GM19463 (cell line): Measurements from ENCODE around the gene SLC49A4.

ENCODE experiments used
- ATAC-seq: cut with Tn5 transposase; IDR thresholded peaks from one replicate; pipeline ENCODE4 v1.9.1; 2021; ENCODE audit warnings: mild to moderate bottlenecking, moderate library complexity; ENCODE audit not compliant: unreplicated experiment

Gene SLC49A4

DNA sequence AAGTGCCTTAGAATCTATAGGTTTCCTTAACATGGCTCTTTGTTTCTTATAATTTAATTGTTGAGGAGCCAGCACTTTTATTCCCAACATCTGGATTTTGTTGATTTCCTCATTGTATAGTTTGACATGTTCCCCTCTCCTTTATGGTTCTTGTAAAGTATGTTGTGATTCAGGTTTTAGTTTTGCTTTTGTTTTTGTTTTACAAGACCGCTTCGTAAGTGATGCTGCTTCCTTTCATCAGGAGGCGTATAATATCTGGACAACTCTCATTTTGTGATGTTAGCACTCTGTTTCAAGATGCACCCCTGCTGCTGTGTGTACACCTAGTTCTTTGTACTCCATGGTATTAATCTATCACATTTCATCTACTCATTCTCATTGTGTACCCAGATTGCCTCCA, 48.7 kb downstream of the SLC49A4 start:
- no peak for ATAC-seq

DNA sequence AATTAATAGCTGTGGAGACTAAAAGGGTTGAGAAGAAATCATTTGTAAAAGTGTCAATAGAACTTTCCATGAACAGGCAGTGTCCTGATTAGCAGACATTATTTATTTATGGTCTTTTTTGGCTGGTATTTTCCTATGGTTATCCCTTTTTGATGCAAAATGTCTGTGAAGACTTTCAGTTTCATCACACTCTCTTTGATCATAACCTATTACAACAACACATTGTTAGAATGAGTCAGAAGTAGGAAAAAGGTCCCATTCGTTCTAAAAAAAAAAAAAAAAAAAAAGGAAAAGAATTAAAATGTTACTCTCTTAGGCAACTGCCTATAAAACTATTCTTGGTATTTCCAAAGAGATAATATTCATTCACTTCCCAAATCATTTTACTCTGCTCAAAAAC, 62.1 kb downstream of the SLC49A4 start:
- no peak for ATAC-seq

- no peak for ATAC-seq
Measured at GRCh38 chr3:122858373-122858772, 63.5 kb downstream of the SLC49A4 start.

GRCh38 chr3:122859021-122859805, 64.3 kb downstream of the SLC49A4 start:
- ATAC-seq = no peak

DNA sequence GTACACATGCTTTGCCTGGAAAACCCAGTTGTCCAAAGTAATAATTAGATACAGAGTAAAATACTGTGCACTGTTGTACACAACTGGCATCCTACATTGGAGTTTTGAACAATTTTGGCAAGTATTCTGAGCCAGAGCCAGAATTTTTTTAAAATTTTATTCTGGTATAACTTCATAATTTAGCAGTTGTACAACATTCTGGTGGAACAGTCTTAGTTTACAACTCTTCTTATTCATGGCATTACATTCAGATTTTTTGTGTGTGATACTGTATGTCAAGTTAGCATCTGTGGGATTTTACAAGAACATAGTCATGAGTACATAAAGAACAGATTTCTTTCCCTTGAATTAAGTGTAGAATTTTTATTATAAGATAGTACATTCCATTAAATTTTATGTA, 67.5 kb downstream of the SLC49A4 start:
- no peak for ATAC-seq

DNA sequence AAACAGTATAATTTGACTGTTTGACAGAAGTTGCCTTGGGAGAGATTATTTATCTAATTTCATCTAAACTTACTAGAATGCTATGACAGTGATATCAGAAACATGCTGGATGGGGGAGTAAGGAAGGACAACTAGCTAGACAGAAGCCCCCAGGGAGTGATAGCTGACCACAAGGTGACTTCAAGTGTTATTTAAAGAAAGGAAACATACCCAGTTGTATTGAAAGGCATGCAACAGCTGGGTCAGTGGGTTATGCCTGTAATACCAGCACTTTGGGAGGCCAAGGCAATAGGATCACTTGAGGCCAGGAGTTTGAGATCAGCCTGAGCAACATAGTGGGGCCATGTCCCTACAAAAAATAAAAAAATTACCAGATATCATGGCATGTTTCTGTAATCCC, 69.6 kb downstream of the SLC49A4 start:
- ATAC-seq = no peak

DNA sequence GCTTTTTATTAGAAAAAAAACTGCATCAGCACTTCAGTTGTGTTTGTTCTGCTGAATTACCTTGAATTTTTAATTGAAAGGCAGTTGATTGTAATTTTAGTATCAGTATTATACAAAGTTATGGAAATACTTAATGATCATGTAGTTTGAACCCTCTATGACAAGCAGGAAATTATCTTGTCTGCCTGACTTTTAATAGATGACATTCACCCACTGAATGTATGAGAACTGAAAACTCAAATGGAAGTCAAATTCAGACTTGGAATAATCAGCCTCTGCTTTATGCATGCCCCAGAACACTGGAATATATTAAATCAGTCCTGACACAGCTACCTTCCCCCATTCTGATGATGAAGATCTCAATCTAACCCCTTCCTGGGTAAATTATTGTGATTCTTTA, 73.5 kb downstream of the SLC49A4 start:
- ATAC-seq = no peak

- ATAC-seq = no peak
Measured at GRCh38 chr3:122873741-122874515, 79.1 kb downstream of the SLC49A4 start.

GRCh38 chr3:122875547-122876127, 80.8 kb downstream of the SLC49A4 start:
- ATAC-seq = no peak

- no peak for ATAC-seq
Measured at GRCh38 chr3:122880173-122880572, 85.3 kb downstream of the SLC49A4 start.

DNA sequence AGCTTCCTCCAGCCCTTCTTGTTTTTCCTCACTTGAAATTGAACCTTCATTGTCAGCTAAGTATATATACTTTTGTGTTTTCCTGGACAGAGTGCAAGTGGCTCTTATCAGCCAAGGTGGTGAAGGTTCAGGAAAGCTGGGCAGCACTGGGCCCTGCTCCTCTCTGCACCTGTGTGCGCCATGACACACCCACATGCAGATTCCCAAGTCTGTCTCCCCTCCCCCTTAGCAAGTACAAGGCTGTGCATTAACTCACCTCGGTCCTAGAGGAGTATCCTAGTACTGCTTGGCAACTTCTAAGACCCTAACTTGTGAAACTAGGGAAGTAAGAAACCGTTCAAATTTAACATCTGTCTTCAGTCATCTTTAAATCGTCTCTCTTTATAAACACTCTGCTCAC, 85.8 kb downstream of the SLC49A4 start:
- no peak for ATAC-seq

GRCh38 chr3:122882361-122882947, 87.6 kb downstream of the SLC49A4 start:
- no peak for ATAC-seq

DNA sequence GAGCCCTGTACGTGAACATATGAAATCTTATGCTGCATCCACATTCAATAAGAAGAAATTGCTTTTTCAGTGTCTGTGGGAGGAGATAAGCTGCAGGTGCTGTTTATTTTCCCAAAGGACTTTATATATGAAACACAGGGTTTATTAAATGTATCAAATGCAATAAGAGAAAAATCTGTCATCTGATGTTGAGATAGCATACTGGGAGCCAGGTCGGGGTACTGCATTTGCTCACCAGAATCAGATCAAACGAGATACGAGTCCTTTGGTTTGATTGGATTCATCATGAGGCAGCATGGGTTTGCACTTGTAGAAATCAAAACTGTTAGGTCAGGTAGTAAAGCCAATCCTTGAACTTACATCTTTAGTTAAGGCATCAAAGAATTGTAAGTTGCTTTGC, 91.4 kb downstream of the SLC49A4 start:
- ATAC-seq = no peak

DNA sequence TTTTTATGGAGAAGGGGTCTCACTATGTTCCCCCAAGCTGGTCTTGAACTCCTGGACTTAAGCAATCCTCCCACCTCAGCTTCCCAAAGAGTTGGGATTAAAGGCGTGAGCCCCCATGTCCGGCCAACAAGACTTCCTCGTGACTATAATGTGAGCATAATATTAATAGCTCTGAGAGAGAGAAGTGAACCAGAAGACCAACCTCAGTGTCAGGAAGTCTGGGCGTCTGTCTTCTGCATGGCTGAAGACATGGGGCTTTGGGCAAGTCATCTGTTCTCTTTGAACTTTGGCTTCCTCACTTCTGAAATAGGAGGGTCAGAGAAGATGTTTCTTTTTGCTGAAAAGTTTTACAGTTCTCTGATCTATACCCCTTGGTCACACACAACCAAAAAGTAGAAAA, 92.1 kb downstream of the SLC49A4 start:
- no peak for ATAC-seq

DNA sequence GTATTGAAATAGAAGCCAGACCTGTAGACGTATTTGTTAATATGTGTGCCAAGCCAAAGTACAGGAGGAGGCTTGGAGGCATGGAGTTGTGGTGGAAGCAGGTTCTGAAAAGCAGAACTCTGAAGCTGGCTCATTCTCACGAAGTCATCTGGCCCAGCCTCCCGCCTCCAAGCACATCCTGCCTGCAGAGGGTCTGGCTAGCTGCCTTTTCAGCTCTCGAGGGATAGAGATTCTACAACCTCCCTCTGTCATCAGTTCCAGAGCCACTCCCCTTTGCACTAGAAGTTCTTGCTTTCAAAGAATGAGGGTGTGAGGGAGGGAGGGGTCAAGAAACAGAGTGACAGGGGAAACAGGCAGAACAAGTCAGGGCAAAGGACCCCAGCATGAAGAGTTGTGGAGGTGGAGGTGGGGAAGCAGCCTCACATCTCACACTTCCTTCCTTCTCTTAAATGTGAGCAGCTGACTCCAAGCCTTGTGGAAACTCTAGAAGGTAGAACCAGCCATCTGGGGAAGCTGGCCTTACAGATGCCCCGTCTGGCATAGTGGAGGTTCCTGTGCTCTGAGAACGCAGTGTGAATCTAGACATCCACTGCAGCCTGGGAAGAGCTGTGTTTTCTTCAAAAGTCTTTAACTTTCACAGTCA, 95.3 kb downstream of the SLC49A4 start:
- ATAC-seq = peak; percentile 64

- no peak for ATAC-seq
Measured at GRCh38 chr3:122890720-122891220, 95.9 kb downstream of the SLC49A4 start.

DNA sequence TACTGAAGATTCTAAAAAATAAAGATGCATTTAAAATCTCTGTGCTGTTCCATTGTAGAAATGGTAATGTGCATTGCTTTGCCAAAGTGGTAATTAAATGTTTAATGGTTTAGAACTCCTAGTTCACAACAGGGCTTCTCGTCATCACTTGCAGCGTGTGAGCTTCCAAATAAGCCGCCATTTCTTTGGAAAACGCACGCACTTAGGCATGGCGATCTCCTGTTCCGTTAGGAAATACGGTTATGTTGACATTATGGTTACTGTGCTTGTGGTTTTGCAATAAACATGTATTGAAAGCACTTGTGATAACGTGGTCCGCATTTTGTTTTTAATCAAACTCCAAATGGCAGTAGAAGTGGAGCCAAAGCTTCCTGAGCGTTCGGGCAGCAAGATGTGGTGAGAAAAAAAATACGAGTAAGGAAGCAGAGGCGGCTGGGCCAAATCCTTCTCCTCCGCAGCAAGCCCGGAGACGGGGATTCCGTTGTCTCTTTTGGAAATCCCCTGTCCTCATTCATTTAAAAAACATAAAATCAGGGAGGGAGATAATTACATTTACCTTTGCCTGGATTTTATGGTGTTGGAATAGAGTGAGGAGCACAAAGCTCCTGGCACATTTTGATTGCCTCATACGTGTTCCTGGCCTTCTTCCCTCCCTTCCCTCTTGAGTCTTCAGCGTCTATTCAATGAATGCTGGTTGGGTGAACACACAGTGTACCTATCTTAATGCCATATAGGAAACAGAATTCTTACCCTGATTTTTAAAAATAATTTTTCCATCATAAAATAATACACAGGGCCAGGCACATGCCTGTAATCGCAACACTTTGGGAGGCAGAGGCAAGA, 97.5 kb downstream of the SLC49A4 start:
- no peak for ATAC-seq

GRCh38 chr3:122893282-122893681, 98.4 kb downstream of the SLC49A4 start:
- peak; percentile 49 for ATAC-seq

DNA sequence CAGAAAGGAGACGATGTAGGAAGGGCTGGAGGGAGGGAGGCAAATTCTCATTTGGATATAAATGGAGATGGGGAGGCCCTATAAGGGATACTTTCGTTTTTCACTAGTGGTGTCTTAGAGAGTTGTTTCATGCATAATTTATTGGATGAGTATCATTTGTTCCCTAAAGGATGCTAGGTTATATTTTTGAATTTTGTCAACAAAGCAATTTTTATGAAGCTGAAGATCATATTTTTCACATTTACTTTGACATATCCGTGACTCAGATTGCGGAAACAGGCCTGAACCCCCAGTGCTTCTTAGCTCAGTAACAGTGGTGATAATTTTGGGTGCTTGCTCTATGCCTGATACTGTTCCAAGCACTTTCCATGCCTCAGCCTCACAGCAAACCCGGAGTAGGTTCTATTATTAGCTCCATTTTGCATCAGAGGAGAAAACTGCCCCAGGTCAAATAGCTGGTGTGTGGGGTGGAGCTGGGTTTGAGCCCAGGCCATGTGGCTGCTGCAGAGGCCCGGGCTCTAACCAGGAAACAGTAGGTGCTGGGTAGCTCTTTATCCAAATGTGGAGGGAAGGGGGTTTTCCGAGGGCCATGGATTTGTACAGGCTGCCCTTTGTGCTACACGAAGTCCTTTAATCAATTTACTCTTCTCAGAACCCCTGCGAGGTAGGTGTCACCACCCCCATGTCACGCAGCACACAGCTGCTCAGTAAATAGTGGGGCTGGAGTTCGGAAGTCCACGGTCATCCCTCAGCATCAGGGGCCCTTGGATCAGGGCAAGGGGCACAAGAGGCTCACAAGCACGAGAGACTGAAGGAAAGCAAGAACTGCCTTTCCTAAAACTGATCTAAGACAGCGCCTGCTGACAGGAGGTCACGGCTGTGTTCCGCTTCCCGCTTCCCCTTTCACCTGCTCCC, 99.1 kb downstream of the SLC49A4 start:
- ATAC-seq = no peak
